NB4 (cell line): ENCODE measurements around the gene ZNF25.
"Not testable (repeated sequence)": the region's sequence is repeated elsewhere in the genome, so short reads cannot be mapped to it uniquely, and the experiment has no call there.

Experiments used
- DNase-seq: peaks from one replicate; pipeline ENCODE4 v3.0.0; 2010; ENCODE audit warnings: low read depth
- H3K4me3 ChIP-seq: one replicate; pipeline ENCODE4 v1.5.1; 2011; ENCODE audit warnings: mild to moderate bottlenecking, low read depth, low read length, moderate library complexity
- CTCF ChIP-seq: IDR thresholded peaks from one replicate; pipeline ENCODE4 v1.5.1; 2012; ENCODE audit warnings: low read depth, low read length
- MAX ChIP-seq: IDR thresholded peaks from 2 replicates; pipeline ENCODE4 v1.6.1; 2011; ENCODE audit warnings: low read depth, low read length
- MYC ChIP-seq: IDR thresholded peaks from 2 replicates; pipeline ENCODE4 v1.6.1; 2011; ENCODE audit warnings: low read depth, low read length
- POLR2A ChIP-seq: IDR thresholded peaks from 2 replicates; pipeline ENCODE4 v1.6.1; 2011; ENCODE audit warnings: mild to moderate bottlenecking; ENCODE audit not compliant: insufficient read length; ENCODE audit errors: extremely low read depth

ZNF25 gene

GRCh38 chr10:37930423-37930822, 46.0 kb downstream of the ZNF25 start:
- no peak overlapping the region for H3K4me3 ChIP-seq
- no peak for DNase-seq
- TF ChIP-seq MYC (no peak), MAX (no peak), POLR2A (no peak), CTCF (no peak)

GRCh38 chr10:37908165-37908564, 68.3 kb downstream of the ZNF25 start:
- not testable (repeated sequence) for H3K4me3 ChIP-seq, DNase-seq

GRCh38 chr10:37906382-37906781, 70.1 kb downstream of the ZNF25 start:
- TF ChIP-seq POLR2A, result no peak
- no peak for TF ChIP-seq CTCF
- TF ChIP-seq MAX, result no peak
- TF ChIP-seq MYC, result no peak
- no peak for DNase-seq
- no peak overlapping the region for H3K4me3 ChIP-seq
